HCT116 (cell line): ENCODE data around the gene SARS2. TPM values are rescaled to one million over a fixed set of nuclear protein-coding genes. Genes with fewer than 3 reads are reported as not detected.

Experiments
- ATAC-seq: fragments of 200-7000 bp; cut with Tn5 transposase; 2 replicates; pipeline ENCODE4 v1.9.1; 2020; ENCODE audit warnings: mild to moderate bottlenecking, moderate library complexity
- BruUV-seq: library from RNA; stranded (reverse); fragments of 400-500 nt; replicated peaks from 2 replicates; lab custom pipeline; 2021; lab: Mats Ljungman, UMichigan
- CTCF ChIA-PET: fragments of 300-600 bp; sonication (Branson Sonifier 250); formaldehyde crosslinking; loops from one replicate; lab custom pipeline; 2021; ENCODE audit warnings: antibody characterized with exemption; lab: Charles Lee
- POLR2A ChIA-PET: fragments of 300-600, 350-600 bp; sonication (Branson Sonifier 250); formaldehyde crosslinking; loops from one replicate; lab custom pipeline; 2021; ENCODE audit warnings: antibody characterized with exemption; lab: Charles Lee
- RAD21 ChIA-PET, 2 experiments: fragments of 300-600 bp; sonication (Branson Sonifier 250); formaldehyde crosslinking; loops; one replicate each; lab custom pipeline; 2023; ENCODE audit warnings: low total read pairs in 2 of 2; ENCODE audit not compliant: uncharacterized antibody in 2 of 2, unreplicated experiment in 2 of 2, low non-redundant PET in 1 of 2; lab: Charles Lee
- DNase-seq: peaks from one replicate; pipeline ENCODE4 v3.0.0-alpha.2; 2010; ENCODE audit warnings: low read depth, low spot score
- H2AFZ ChIP-seq: fragments of 200-600 bp; shearing (Covaris generic), sonication (generic); 2 replicates; pipeline ENCODE4 v1.6.1; 2017; ENCODE audit warnings: low read depth, mixed run types, mixed read lengths, antibody characterized with exemption, low read length; ENCODE audit not compliant: poor library complexity, severe bottlenecking
- H3K27ac ChIP-seq: 2 replicates; pipeline ENCODE4 v1.5.1; 2012; ENCODE audit warnings: low read depth, low read length
- H3K27me3 ChIP-seq: fragments of 200-600 bp; sonication (generic); 2 replicates; pipeline ENCODE4 v1.6.1; 2016; ENCODE audit warnings: mixed run types, low read length, mixed read lengths; ENCODE audit not compliant: insufficient read depth
- H3K36me3 ChIP-seq, 2 experiments: fragments of 200-500 bp in 1 of 2; fragments of 200-600 bp in 1 of 2; sonication (Bioruptor generic) in 1 of 2; sonication (generic) in 1 of 2; 2 replicates each; pipeline versions ENCODE4 v1.5.1 to v1.6.1; 2014 to 2016; ENCODE audit warnings: low read length in 2 of 2, inconsistent platforms in 1 of 2, mixed read lengths in 1 of 2, mixed run types in 1 of 2; ENCODE audit not compliant: insufficient read depth in 2 of 2, control insufficient read depth in 1 of 2
- H3K4me1 ChIP-seq, 2 experiments: fragments of 200-600 bp in 1 of 2; sonication (generic) in 1 of 2; 2 replicates each; pipeline versions ENCODE4 v1.5.1 to v1.6.1; 2012 to 2017; ENCODE audit warnings: low read length in 2 of 2, inconsistent platforms in 1 of 2, mild to moderate bottlenecking in 1 of 2, mixed read lengths in 1 of 2, mixed run types in 1 of 2, moderate library complexity in 1 of 2; ENCODE audit not compliant: insufficient read depth in 2 of 2, control insufficient read depth in 1 of 2
- H3K4me2 ChIP-seq: fragments of 200-600 bp; sonication (generic); 2 replicates; pipeline ENCODE4 v1.6.1; 2017; ENCODE audit warnings: mixed run types, low read length, mixed read lengths
- H3K4me3 ChIP-seq, 2 experiments: fragments of 200-600 bp in 1 of 2; sonication (generic) in 1 of 2; replicated peaks in 1 of 2; 2 replicates each; pipeline ENCODE4 v1.5.1; 2011 to 2016; ENCODE audit warnings: low read length in 2 of 2, control low read depth in 1 of 2, low read depth in 1 of 2, mild to moderate bottlenecking in 1 of 2, mixed read lengths in 1 of 2, mixed run types in 1 of 2
- H3K79me2 ChIP-seq: fragments of 200-600 bp; sonication (generic); 2 replicates; pipeline ENCODE4 v1.6.1; 2017; ENCODE audit warnings: mild to moderate bottlenecking, mixed run types, low read length, moderate library complexity, mixed read lengths; ENCODE audit not compliant: insufficient read depth
- H3K9ac ChIP-seq: fragments of 200-600 bp; sonication (generic); 2 replicates; pipeline ENCODE4 v1.6.1; 2016; ENCODE audit warnings: low read length, mixed read lengths
- H3K9me2 ChIP-seq: fragments of 200-600 bp; sonication (generic), shearing (Covaris generic); 2 replicates; pipeline ENCODE4 v1.6.1; 2017; ENCODE audit warnings: mixed run types, mild to moderate bottlenecking, moderate library complexity; ENCODE audit not compliant: insufficient read depth
- H3K9me3 ChIP-seq, 2 experiments: fragments of 200-500 bp in 1 of 2; fragments of 200-600 bp in 1 of 2; sonication (Bioruptor generic) in 1 of 2; sonication (generic) in 1 of 2; 2 replicates each; pipeline ENCODE4 v1.6.1; 2014 to 2017; ENCODE audit warnings: low read length in 2 of 2, mixed read lengths in 2 of 2, inconsistent platforms in 1 of 2, low read depth in 1 of 2, mild to moderate bottlenecking in 1 of 2, mixed run types in 1 of 2, moderate library complexity in 1 of 2; ENCODE audit not compliant: control insufficient read depth in 1 of 2, insufficient read depth in 1 of 2
- H4K20me1 ChIP-seq: fragments of 200-600 bp; sonication (generic), shearing (Covaris generic); 2 replicates; pipeline ENCODE4 v1.6.1; 2017; ENCODE audit warnings: mixed run types, mild to moderate bottlenecking, moderate library complexity; ENCODE audit not compliant: insufficient read depth
- CEBPB ChIP-seq: IDR thresholded peaks from 2 replicates; pipeline ENCODE4 v1.6.1; 2012; ENCODE audit warnings: low read depth
- EZH2 ChIP-seq: fragments of 200-600 bp; sonication (generic); IDR thresholded peaks from 2 replicates; pipeline ENCODE4 v1.6.1; 2017; ENCODE audit warnings: antibody characterized with exemption, mixed run types
- TCF7L2 ChIP-seq: IDR thresholded peaks from 2 replicates; pipeline ENCODE4 v1.7.0; 2011; ENCODE audit warnings: borderline replicate concordance, inconsistent platforms; ENCODE audit not compliant: insufficient read depth, insufficient read length; ENCODE audit errors: extremely low read depth
- ZNF274 ChIP-seq: fragments of 200-500 bp; sonication (Bioruptor generic); IDR thresholded peaks from 2 replicates; pipeline ENCODE4 v1.6.1; 2014; ENCODE audit warnings: mild to moderate bottlenecking, low read depth, low read length, inconsistent platforms
- intact Hi-C: fragments of 100-400 bp; cut with micrococcal nuclease; formaldehyde crosslinking; loops from 2 replicates; pipeline ENCODE4 v1.10.0; 2022
- total RNA-seq: library from RNA; stranded (reverse); gene quantifications from one replicate; pipeline ENCODE4 v1.2.1, GENCODE V29; 2021; ENCODE audit not compliant: unreplicated experiment
- TF ChIP-seq, protein P1 (sequence below): IDR thresholded peaks from 2 replicates; pipeline ENCODE4 v1.6.1; 2012; ENCODE audit warnings: low read depth

Gene SARS2
- total RNA-seq, 1 experiment from 2014 or later = 58.2 TPM

DNA sequence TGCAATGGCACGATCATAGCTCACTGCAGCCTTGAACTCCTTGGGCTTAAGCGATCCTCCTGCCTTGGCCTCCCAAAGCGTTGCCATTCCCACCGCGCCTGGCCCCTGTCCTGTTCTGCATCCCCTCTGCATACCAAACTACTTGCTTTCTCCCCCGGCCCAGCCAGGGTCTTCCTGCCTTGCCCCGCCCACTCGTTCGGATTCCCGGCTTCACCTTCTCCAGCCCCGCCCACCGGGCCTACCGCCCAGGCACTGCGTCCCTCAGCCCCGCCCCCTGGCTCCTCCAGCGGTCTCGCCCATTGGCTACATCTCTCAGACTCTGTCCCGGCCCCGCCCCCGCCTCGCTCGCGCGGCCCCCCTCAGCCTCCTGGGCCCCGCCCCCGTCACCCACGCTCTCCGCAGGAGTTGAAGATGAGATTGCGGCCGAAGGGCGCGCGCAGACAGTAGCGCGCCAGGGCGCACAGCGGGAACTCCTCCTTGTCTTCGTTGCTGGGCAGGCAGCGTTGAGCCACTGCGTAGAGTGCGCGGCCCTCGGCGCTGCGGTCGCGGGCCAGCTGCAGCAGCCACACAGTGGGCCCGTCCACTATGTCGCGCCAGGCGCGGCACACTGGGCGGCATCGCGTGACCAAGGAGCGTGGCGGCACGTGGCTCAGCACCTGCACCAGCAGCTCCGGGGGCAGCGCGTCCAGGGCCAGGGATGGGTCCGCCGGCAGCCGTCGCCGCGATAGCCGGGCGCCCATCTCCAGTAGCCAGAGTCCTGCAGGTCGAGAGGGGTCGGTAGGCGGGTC lies 19.2 kb upstream of the SARS2 start (continued):
- TF ChIP-seq TCF7L2 = no peak
- TF ChIP-seq EZH2 = no peak
- TF ChIP-seq ZNF274 = no peak

GRCh38 chr19:38946229-38947010 lies 15.9 kb upstream of the SARS2 start:
- no peak overlapping the region for H3K4me3 ChIP-seq
- no peaks in the 10 kb centered on the region for H3K9me2 ChIP-seq
- TF ChIP-seq, protein P1, sequence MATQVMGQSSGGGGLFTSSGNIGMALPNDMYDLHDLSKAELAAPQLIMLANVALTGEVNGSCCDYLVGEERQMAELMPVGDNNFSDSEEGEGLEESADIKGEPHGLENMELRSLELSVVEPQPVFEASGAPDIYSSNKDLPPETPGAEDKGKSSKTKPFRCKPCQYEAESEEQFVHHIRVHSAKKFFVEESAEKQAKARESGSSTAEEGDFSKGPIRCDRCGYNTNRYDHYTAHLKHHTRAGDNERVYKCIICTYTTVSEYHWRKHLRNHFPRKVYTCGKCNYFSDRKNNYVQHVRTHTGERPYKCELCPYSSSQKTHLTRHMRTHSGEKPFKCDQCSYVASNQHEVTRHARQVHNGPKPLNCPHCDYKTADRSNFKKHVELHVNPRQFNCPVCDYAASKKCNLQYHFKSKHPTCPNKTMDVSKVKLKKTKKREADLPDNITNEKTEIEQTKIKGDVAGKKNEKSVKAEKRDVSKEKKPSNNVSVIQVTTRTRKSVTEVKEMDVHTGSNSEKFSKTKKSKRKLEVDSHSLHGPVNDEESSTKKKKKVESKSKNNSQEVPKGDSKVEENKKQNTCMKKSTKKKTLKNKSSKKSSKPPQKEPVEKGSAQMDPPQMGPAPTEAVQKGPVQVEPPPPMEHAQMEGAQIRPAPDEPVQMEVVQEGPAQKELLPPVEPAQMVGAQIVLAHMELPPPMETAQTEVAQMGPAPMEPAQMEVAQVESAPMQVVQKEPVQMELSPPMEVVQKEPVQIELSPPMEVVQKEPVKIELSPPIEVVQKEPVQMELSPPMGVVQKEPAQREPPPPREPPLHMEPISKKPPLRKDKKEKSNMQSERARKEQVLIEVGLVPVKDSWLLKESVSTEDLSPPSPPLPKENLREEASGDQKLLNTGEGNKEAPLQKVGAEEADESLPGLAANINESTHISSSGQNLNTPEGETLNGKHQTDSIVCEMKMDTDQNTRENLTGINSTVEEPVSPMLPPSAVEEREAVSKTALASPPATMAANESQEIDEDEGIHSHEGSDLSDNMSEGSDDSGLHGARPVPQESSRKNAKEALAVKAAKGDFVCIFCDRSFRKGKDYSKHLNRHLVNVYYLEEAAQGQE = peak; percentile 45
- no peak for TF ChIP-seq CEBPB
- intact Hi-C loops = no loop called here
- DNase-seq (no peak), ATAC-seq (no peak)
- H3K9ac ChIP-seq = no peak overlapping the region
- CTCF ChIA-PET = no interaction called here
- H3K9me3 ChIP-seq = no peaks in the 10 kb centered on the region
- H3K36me3 ChIP-seq = no peaks in the 10 kb centered on the region
- BruUV-seq = no TSS peak
- H3K4me2 ChIP-seq = no peak overlapping the region
- H4K20me1 ChIP-seq = no peaks in the 10 kb centered on the region
- no peak overlapping the region for H3K27ac ChIP-seq
- RAD21 ChIA-PET = no interaction called here
- no peaks in the 10 kb centered on the region for H3K4me1 ChIP-seq
- H2AFZ ChIP-seq = no peak overlapping the region
- no peaks in the 10 kb centered on the region for H3K79me2 ChIP-seq
- POLR2A ChIA-PET = no interaction called here
- H3K27me3 ChIP-seq = no peaks in the 10 kb centered on the region
